ENCODE measurements around the gene TSPAN9.
A peak's percentile ranks its signal among the peaks of the same experiment; 100 is the strongest.

TSPAN9 gene

GRCh38 chr12:3076730-3077571 lies at the start of gene TSPAN9:
TSS of gene TSPAN9 (plus strand) at chr12:3077379. CDS start at chr12:3201194, 123,815 bp downstream.
- TF ChIP-seq CTCF (IDR thresholded peaks at IDR 0.05; ENCODE audit: borderline replicate concordance, insufficient read depth, low read depth, low read length): no peak
- H3K4me3 ChIP-seq (ENCODE audit: low read depth, low read length): peak within 1 kb of the TSS; percentile 60

GRCh38 chr12:3028108-3028507 lies 49.1 kb upstream of the TSPAN9 start:
- H3K4me3 ChIP-seq (ENCODE audit: low read depth, low read length): no peak overlapping the region
- no peak for TF ChIP-seq CTCF (IDR thresholded peaks at IDR 0.05; ENCODE audit: borderline replicate concordance, insufficient read depth, low read depth, low read length)

- no peak overlapping the region for H3K4me3 ChIP-seq (ENCODE audit: low read depth, low read length)
- TF ChIP-seq CTCF (IDR thresholded peaks at IDR 0.05; ENCODE audit: borderline replicate concordance, insufficient read depth, low read depth, low read length): no peak
Observed at GRCh38 chr12:3030821-3031429, 46.3 kb upstream of the TSPAN9 start.

- no peak overlapping the region for H3K4me3 ChIP-seq (ENCODE audit: low read depth, low read length)
- no peak for TF ChIP-seq CTCF (IDR thresholded peaks at IDR 0.05; ENCODE audit: borderline replicate concordance, insufficient read depth, low read depth, low read length)
Observed at GRCh38 chr12:3032161-3032560, 45.0 kb upstream of the TSPAN9 start.

GRCh38 chr12:3032770-3033538 lies 44.2 kb upstream of the TSPAN9 start:
- H3K4me3 ChIP-seq (ENCODE audit: low read depth, low read length): no peak overlapping the region
- TF ChIP-seq CTCF (IDR thresholded peaks at IDR 0.05; ENCODE audit: borderline replicate concordance, insufficient read depth, low read depth, low read length): no peak

- no peak for TF ChIP-seq CTCF (IDR thresholded peaks at IDR 0.05; ENCODE audit: borderline replicate concordance, insufficient read depth, low read depth, low read length)
- H3K4me3 ChIP-seq (ENCODE audit: low read depth, low read length): no peak overlapping the region
Observed at GRCh38 chr12:3033539-3033867, 43.7 kb upstream of the TSPAN9 start.
